ENCODE measurements around the gene UNC13B.
A peak's percentile ranks its signal among the peaks of the same experiment; 100 is the strongest.
"Not testable (repeated sequence)": the region's sequence is repeated elsewhere in the genome, so short reads cannot be mapped to it uniquely, and the experiment has no call there.

UNC13B gene

GRCh38 chr9:35158501-35159280 lies 3.1 kb upstream of the UNC13B start:
- Histone ChIP-seq H3K36me3 (no peaks in the 10 kb centered on the region), H3K9me3 (no peaks in the 10 kb centered on the region), H3K4me3 (ENCODE audit: low read depth in 1 of 2, low read length in 1 of 2) (no peak overlapping the region), H3K27me3 (peaks cover 18% of the 10 kb centered on the region), H3K4me1 (ENCODE audit: control insufficient read depth in 1 of 2, insufficient read depth in 1 of 2, low read depth in 1 of 2, low read length in 1 of 2) (peaks cover 14 to 15% of the 10 kb centered on the region in 2 experiments), H3K27ac (no peak overlapping the region)
- TF ChIP-seq CTCF (IDR thresholded peaks at IDR 0.05), result no peak

- H3K9me3 ChIP-seq, result no peaks in the 10 kb centered on the region
- no peak for TF ChIP-seq CTCF (IDR thresholded peaks at IDR 0.05)
- H3K27ac ChIP-seq, result no peak overlapping the region
- no peaks in the 10 kb centered on the region for H3K36me3 ChIP-seq
- H3K4me1 ChIP-seq (ENCODE audit: control insufficient read depth in 1 of 2, insufficient read depth in 1 of 2, low read depth in 1 of 2, low read length in 1 of 2), result peaks cover 14 to 15% of the 10 kb centered on the region in 2 experiments
- H3K27me3 ChIP-seq, result peaks cover 26% of the 10 kb centered on the region
- H3K4me3 ChIP-seq (ENCODE audit: low read depth in 1 of 2, low read length in 1 of 2), result peak overlapping the region; percentile 71 to 86
Measured at GRCh38 chr9:35162605-35163315, 951 bp downstream of the UNC13B start.

- H3K4me3 ChIP-seq (ENCODE audit: low read depth in 1 of 2, low read length in 1 of 2), result no peak overlapping the region
- H3K27ac ChIP-seq, result no peak overlapping the region
- peaks cover 14 to 15% of the 10 kb centered on the region in 2 experiments for H3K4me1 ChIP-seq (ENCODE audit: control insufficient read depth in 1 of 2, insufficient read depth in 1 of 2, low read depth in 1 of 2, low read length in 1 of 2)
Measured at GRCh38 chr9:35163413-35163812, 1.6 kb downstream of the UNC13B start.

GRCh38 chr9:35164711-35165110 lies 2.9 kb downstream of the UNC13B start:
- Histone ChIP-seq H3K4me1 (ENCODE audit: control insufficient read depth in 1 of 2, insufficient read depth in 1 of 2, low read depth in 1 of 2, low read length in 1 of 2) (peaks cover 14 to 15% of the 10 kb centered on the region in 2 experiments), H3K27ac (no peak overlapping the region), H3K36me3 (no peaks in the 10 kb centered on the region), H3K9me3 (no peaks in the 10 kb centered on the region), H3K4me3 (ENCODE audit: low read depth in 1 of 2, low read length in 1 of 2) (no peak overlapping the region), H3K27me3 (peaks cover 26% of the 10 kb centered on the region)
- TF ChIP-seq CTCF (IDR thresholded peaks at IDR 0.05), result no peak

More at GRCh38 chr9:35163413-35163812, 1.6 kb downstream of the UNC13B start:
- TF ChIP-seq CTCF (IDR thresholded peaks at IDR 0.05), result no peak
- H3K27me3 ChIP-seq, result peaks cover 26% of the 10 kb centered on the region
- no peaks in the 10 kb centered on the region for H3K36me3 ChIP-seq
- no peaks in the 10 kb centered on the region for H3K9me3 ChIP-seq

GRCh38 chr9:35167429-35167828 lies 5.6 kb downstream of the UNC13B start:
- H3K36me3 ChIP-seq; H3K4me1 ChIP-seq (ENCODE audit: control insufficient read depth in 1 of 2, insufficient read depth in 1 of 2, low read depth in 1 of 2, low read length in 1 of 2); H3K27ac ChIP-seq; H3K9me3 ChIP-seq; H3K4me3 ChIP-seq (ENCODE audit: low read depth in 1 of 2, low read length in 1 of 2): not testable (repeated sequence)
- peaks cover 20% of the 10 kb centered on the region for H3K27me3 ChIP-seq

- H3K9me3 ChIP-seq, result no peaks in the 10 kb centered on the region
- H3K4me3 ChIP-seq (ENCODE audit: low read depth in 1 of 2, low read length in 1 of 2), result no peak overlapping the region
- H3K4me1 ChIP-seq (ENCODE audit: control insufficient read depth in 1 of 2, insufficient read depth in 1 of 2, low read depth in 1 of 2, low read length in 1 of 2), result no peaks in the 10 kb centered on the region
- no peak for TF ChIP-seq CTCF (IDR thresholded peaks at IDR 0.05)
- H3K27me3 ChIP-seq, result peaks cover 7% of the 10 kb centered on the region
- H3K27ac ChIP-seq, result no peak overlapping the region
- H3K36me3 ChIP-seq, result no peaks in the 10 kb centered on the region
Measured at GRCh38 chr9:35168963-35169362, 7.2 kb downstream of the UNC13B start.
